ENCODE measurements around the gene USP47. TPM values are rescaled to one million over a fixed set of nuclear protein-coding genes. Genes with fewer than 3 reads are reported as not detected.

The USP47 gene
- total RNA-seq, 4 donors from 2014 or later = 61.0 to 83.3 (median 72.8) TPM

GRCh38 chr11:11882539-11882938 lies 40.8 kb downstream of the USP47 start:
- DNase-seq (ENCODE audit: low spot score) = no peak
- TF ChIP-seq, protein P1, sequence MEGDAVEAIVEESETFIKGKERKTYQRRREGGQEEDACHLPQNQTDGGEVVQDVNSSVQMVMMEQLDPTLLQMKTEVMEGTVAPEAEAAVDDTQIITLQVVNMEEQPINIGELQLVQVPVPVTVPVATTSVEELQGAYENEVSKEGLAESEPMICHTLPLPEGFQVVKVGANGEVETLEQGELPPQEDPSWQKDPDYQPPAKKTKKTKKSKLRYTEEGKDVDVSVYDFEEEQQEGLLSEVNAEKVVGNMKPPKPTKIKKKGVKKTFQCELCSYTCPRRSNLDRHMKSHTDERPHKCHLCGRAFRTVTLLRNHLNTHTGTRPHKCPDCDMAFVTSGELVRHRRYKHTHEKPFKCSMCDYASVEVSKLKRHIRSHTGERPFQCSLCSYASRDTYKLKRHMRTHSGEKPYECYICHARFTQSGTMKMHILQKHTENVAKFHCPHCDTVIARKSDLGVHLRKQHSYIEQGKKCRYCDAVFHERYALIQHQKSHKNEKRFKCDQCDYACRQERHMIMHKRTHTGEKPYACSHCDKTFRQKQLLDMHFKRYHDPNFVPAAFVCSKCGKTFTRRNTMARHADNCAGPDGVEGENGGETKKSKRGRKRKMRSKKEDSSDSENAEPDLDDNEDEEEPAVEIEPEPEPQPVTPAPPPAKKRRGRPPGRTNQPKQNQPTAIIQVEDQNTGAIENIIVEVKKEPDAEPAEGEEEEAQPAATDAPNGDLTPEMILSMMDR (IDR thresholded peaks at IDR 0.05) = no peak
- ATAC-seq (ENCODE audit: low FRiP score) = no peak

DNA sequence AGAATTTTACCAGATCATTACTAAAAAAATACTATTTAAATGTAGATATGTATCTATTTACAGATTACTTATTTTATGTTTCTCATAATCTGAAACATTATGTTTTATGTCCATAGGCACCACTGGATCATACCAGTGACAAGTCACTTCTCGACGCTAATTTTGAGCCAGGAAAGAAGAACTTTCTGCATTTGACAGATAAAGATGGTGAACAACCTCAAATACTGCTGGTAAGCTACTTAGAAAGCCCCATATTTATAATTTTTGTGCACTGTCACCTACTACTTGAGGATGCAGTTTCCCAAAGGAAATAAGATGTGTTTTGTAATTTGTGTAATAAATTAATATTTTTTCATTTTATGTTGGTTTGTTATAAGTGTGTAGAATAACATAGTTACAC lies 42.6 kb downstream of the USP47 start:
- TF ChIP-seq, protein P1 (IDR thresholded peaks at IDR 0.05) = no peak
- ATAC-seq (ENCODE audit: low FRiP score) = no peak
- no peak for DNase-seq (ENCODE audit: low spot score)

- ATAC-seq (ENCODE audit: low FRiP score) (no peak), DNase-seq (ENCODE audit: low spot score) (no peak)
- TF ChIP-seq, protein P1 (IDR thresholded peaks at IDR 0.05) = no peak
These were observed 43.2 kb downstream of the USP47 start for GRCh38 chr11:11884774-11885481.

- TF ChIP-seq, protein P1 (IDR thresholded peaks at IDR 0.05) = no peak
- DNase-seq (ENCODE audit: low spot score) = no peak
- ATAC-seq (ENCODE audit: low FRiP score) = no peak
These were observed 52.7 kb downstream of the USP47 start for GRCh38 chr11:11894486-11894885.

DNA sequence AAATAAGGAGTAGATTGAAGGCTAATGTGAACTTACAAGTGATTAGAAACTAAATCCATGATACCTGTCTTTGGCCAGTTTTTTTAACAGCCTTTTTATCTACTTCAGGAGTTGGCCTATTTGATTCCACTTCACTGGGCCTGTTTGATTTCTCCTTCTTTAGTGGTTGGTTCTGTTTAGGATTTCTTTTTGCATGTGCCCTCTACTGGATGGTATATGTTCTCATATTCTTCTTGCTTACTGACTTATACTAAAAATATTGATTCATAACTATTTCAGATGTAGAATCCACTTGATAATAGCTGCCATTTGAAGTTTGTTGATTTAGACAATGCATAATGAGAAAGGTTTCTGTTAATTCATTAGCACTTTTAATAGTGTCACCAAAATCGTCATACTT lies 53.9 kb downstream of the USP47 start:
- no peak for ATAC-seq (ENCODE audit: low FRiP score)
- TF ChIP-seq, protein P1 (IDR thresholded peaks at IDR 0.05) = no peak
- no peak for DNase-seq (ENCODE audit: low spot score)

DNA sequence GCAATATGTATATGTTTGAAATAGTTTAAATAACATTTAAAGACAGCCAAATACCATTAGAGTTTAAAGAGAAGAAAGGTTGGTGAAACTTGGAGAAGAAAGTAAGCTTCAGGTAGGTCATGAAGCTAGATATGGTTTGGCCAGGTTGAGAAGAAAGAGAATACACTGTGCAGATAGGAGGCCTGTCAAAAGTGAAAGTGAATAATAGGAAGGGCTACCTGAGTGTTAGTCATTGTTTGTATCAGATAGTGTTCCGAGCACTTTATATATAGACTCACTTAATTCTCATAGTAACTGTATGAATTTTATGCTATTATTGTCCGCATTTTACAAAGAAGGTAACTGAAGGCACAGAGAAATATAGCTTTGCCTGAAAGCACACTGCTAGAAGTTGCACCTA lies 56.9 kb downstream of the USP47 start:
- TF ChIP-seq, protein P1 (IDR thresholded peaks at IDR 0.05) = no peak
- DNase-seq (ENCODE audit: low spot score) (no peak), ATAC-seq (ENCODE audit: low FRiP score) (no peak)

GRCh38 chr11:11899401-11899800 lies 57.6 kb downstream of the USP47 start:
- DNase-seq (ENCODE audit: low spot score) (no peak), ATAC-seq (ENCODE audit: low FRiP score) (no peak)
- TF ChIP-seq, protein P1 (IDR thresholded peaks at IDR 0.05) = no peak

All from omental fat pad (tissue), 4 donors.